NCI-H1436 (cell line): ENCODE results near the gene ADPGK.
"Not testable (repeated sequence)": the region's sequence is repeated elsewhere in the genome, so short reads cannot be mapped to it uniquely, and the experiment has no call there.

ENCODE experiments used
- DNase-seq: peaks from one replicate; lab custom pipeline; 2025; lab: John Stamatoyannopoulos, UW

Gene ADPGK

GRCh38 chr15:72783640-72784455 lies at the start of gene ADPGK:
TSS of gene ADPGK (minus strand) at chr15:72783758. CDS start at chr15:72783691, 67 bp downstream.
- DNase-seq: peak; percentile 89

GRCh38 chr15:72827226-72827625 lies 43.7 kb upstream of the ADPGK start:
- DNase-seq: no peak

GRCh38 chr15:72826611-72827010 lies 43.1 kb upstream of the ADPGK start:
- no peak for DNase-seq

DNA sequence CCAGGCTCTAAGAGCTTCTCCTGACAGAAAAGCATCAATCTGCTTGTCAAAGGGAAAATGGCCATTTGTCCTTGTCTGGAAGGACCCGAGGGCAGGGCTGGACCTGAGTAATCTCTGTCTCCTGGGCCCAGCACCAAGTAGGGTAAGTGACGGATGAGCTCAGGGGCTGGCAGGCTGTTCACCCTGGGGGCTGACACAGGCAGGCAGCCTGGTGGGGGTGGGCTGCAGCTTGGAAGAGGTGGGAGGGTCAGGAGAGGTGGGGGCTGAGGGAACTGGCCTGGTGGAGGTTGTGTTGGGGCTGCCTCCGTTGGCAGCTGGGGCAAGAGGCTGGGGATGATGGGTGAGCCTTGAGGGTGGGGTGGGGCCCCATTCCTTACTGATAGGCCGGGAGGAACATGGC lies 42.3 kb upstream of the ADPGK start:
- DNase-seq: no peak

- DNase-seq: no peak
These were observed 41.2 kb upstream of the ADPGK start for GRCh38 chr15:72824781-72825180.

- no peak for DNase-seq
These were observed 40.6 kb upstream of the ADPGK start for GRCh38 chr15:72824112-72824511.

GRCh38 chr15:72820278-72820677 lies 36.7 kb upstream of the ADPGK start:
- DNase-seq: no peak

DNA sequence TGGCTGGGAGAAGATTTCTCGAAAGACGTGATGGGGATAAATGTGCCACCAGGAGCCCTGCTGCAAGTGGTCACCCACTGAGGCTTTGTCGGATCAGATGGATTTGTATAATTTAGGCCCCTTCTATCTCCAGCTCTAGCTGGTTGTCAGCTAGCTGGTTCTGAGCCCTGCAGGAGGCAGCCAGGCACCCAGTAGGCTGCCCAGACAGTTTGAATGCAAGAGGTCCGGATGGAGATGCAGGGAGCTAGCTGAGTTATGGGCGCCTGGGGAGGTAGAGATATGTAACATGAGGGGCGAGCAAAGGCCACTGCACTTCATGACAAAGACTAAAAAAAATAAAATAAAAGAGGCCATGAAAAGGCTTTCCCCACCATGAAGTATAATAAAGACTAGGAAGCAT lies 35.1 kb upstream of the ADPGK start:
- DNase-seq: no peak

- DNase-seq: no peak
These were observed 29.9 kb upstream of the ADPGK start for GRCh38 chr15:72813345-72814004.

DNA sequence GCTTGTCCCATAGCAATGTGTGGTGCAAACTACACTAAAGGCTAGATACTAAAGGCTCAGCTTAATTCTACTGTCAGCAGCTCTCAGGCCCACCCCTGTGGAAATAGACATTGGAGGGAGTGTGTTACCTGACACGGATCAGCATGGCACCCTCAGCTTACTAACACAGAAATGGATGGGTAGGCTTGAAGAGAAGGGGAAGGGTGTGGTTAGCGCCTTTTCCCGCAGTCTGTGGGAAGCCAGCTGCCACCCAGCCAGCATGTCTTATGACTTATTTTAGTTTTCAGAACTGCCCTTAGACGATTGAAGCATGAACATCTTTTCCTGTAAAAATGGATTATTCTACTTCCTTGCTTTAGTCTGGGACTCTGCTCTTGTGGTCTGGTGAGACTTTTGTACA lies 25.8 kb upstream of the ADPGK start:
- no peak for DNase-seq

GRCh38 chr15:72807346-72807745 lies 23.8 kb upstream of the ADPGK start:
- DNase-seq: not testable (repeated sequence)

DNA sequence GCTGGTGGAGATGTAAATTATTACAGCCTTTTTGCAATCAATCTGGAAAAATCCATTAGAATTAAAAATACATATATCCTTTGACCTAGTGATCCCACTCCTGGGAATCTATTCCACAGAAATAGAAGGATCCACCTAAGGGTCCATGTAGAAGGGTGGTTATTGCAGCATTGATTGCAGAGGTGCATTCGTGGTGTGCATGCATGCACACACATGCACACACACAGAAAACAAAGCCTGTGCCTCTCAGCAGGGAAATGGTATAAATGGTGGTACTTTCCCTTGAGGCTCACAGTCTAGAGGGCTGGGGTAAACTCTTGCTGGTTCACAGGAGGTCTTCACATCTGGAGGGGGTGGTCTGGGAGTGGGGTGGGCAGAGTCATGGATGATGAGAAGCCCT lies 19.4 kb upstream of the ADPGK start:
- no peak for DNase-seq

DNA sequence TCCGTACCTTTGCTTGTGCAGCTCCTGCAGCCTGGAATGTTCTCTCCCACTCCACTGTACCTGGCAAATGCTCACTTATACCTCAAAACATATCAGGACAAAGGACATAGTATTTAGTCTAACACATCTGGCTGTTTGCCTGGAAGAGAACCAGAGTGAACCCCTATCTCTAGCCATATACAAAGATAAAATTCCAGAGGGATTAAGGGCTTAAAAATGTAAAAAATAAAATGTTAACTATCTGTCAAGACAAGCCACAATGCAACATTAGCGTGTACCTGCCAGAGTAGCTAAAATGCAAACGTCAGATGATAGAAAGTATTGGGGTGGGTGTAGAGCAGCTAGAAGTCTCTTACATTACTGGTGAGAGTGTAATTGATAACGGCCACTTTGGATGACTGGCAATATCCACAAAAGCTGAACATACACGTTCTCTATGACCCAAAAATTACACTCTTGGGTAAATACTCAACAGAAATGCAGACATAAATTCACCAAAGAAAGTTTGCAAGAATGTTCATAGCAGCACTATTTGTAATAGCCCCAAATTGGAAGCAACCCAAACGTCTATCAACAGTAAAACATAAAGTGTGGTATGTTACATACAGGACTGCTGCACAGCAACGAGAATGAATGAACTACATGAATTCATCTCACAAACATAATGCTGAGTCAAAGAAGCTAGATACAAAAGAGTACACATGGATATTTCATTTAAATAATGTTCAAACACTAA lies 18.2 kb upstream of the ADPGK start:
- no peak for DNase-seq

GRCh38 chr15:72800833-72801481 lies 17.4 kb upstream of the ADPGK start:
- no peak for DNase-seq

DNA sequence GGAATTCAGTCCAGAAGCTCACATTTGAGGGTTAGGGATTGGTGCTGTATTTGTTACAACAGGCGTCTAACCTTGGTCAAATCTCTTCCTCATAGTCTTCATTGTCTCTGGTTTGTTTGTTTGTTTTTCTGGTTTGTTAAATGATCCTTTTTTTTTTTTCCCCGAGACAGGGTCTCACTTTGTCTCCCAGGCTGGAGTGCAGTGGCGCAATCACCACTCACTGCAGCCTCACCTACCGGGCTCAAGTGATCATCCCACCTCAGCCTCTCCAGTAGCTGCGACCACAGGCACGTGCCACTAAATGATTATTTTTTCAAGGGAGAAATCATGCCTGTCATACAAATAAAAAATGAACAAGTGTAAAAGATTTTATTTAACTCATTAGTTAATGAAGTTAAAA lies 14.3 kb upstream of the ADPGK start:
- no peak for DNase-seq

DNA sequence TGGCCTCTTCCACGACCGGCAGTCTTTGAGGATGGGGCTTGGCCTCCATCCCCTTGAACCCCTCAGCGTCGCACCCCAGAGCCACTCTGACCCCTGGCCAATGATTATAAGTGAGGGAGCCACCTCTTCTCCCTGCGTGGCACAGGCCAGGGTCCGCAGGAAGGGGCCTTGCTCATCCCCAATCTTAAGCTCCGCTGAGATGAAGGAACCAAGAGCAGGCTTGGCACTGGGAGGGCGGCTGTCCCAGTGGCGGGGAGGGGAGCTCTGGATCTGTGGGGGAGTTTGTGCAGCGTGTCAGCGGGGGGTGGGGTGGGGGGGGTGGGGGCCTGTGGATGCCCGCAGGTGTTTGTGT lies 13.8 kb upstream of the ADPGK start:
- no peak for DNase-seq

DNA sequence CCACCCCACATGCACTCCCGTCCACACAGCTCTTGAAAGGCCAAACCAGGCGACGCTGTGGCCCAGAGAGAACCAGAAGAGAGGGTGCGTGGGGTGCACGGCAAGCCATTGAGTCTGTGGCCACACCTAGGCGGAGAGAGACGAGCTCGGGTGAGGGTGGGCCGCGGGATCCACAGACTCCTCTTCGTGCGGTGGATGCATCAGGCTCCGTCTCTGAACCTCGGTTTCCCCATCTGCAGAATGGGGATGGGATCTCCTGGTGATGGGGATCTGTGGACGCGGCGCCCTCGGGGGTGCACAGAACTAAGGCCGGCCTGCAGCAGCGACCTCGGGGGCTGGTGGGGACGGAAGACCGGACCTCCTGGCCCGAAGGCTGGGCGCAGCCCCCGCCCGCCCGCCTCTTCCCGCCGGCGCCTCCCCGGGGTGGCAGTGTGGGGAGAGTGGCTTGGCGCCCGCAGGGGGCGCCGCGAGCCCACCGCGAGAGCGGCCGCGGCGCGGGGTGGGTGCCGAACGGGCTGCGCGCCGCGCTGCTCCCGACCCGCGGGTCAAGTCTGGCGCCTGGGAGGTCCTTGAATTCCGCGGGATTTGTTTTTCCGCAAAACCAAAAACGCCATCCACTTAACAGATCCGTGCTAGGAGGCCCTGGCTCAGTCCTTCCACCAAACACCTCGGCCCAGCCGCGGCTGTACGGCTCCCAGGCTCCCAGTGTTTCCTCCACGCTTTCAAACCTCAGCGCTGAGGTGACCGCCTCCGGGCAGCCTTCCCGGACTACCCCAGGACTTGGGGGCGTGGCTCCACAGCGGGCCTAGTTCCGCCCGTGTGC lies 13.2 kb upstream of the ADPGK start:
- DNase-seq: peak; percentile 60

GRCh38 chr15:72796210-72796514 lies 12.6 kb upstream of the ADPGK start:
- no peak for DNase-seq

DNA sequence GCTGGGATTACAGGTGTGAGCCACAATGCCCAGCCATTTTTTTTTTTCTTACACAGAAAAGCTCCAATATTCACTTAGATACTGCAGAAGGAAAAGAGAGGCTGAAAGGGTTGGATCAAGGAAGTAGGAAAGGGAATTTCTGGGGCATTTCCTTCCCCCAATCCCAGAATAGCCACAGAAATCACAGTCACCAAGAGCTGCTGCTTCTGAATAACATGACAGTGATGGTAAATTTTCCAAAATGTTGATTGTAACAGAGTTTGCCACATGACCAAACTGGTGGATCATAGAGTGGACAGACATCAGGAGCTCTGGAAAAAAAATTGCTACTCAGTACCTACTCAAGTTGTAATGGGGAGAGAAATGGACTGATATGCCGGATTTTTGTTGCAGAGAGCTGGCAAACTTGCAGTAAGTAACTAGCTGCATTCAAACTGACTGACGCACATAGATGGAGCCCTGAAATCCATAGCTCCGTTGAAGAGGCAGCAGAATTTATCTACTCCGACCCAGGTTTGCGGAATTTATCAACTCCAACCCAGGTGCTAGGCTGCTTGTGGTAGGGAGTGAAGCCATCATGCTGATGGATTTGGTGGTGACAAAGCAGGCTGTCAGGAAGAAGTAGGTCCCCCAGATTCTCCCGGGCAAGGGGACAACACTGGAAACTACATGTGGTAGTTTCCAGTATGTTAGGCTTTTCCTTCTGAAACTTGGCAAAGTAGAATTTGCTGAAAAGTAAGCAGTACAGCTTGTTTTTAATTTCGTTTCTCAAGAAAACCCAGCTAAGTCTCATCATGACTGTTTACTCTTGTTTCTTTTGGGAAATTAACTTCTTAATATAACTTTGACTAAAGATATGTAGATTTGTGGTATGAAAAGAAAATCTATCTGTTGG lies 10.5 kb upstream of the ADPGK start:
- no peak for DNase-seq

- DNase-seq: no peak
These were observed 8.9 kb upstream of the ADPGK start for GRCh38 chr15:72792431-72792830.
